CD14-positive monocyte (primary cell): ENCODE data around the gene PPM1B. TPM values are rescaled to one million over a fixed set of nuclear protein-coding genes. Genes with fewer than 3 reads are reported as not detected.

Experiments
- DNase-seq, 3 donors: peaks; one replicate each; pipeline ENCODE4 v3.0.0-alpha.2; 2011 to 2022
- H2AFZ ChIP-seq: 2 replicates; pipeline ENCODE4 v1.6.0; 2012; ENCODE audit warnings: mild to moderate bottlenecking, low read depth, low read length, inconsistent platforms; ENCODE audit not compliant: insufficient read depth, poor library complexity, severe bottlenecking
- H3K27ac ChIP-seq, 2 donors: 1 replicate in 1 of 2; 2 replicates in 1 of 2; pipeline ENCODE4 v1.5.1; 2012 to 2013; ENCODE audit warnings: low read length in 2 of 2, control low read depth in 1 of 2, inconsistent platforms in 1 of 2, low read depth in 1 of 2, mild to moderate bottlenecking in 1 of 2
- H3K27me3 ChIP-seq, 2 donors: one replicate each; pipeline versions ENCODE4 v1.6.0 to v1.6.1; 2011 to 2013; ENCODE audit warnings: low read length in 2 of 2; ENCODE audit not compliant: control insufficient read depth in 2 of 2, insufficient read depth in 2 of 2
- H3K36me3 ChIP-seq, 2 donors: replicated peaks in 1 of 2; 1 replicate in 1 of 2; 2 replicates in 1 of 2; pipeline versions ENCODE4 v1.5.1 to v1.6.1; 2012 to 2013; ENCODE audit warnings: low read length in 2 of 2, control low read depth in 1 of 2, inconsistent platforms in 1 of 2, mild to moderate bottlenecking in 1 of 2; ENCODE audit not compliant: insufficient read depth in 2 of 2, control insufficient read depth in 1 of 2
- H3K4me1 ChIP-seq, 2 donors: 1 replicate in 1 of 2; 2 replicates in 1 of 2; pipeline versions ENCODE4 v1.5.1 to v1.6.1; 2012 to 2013; ENCODE audit warnings: low read length in 2 of 2, control low read depth in 1 of 2, inconsistent platforms in 1 of 2, mild to moderate bottlenecking in 1 of 2, moderate library complexity in 1 of 2; ENCODE audit not compliant: insufficient read depth in 2 of 2, control insufficient read depth in 1 of 2
- H3K4me2 ChIP-seq: replicated peaks from 2 replicates; pipeline ENCODE3; 2012; ENCODE audit warnings: low read length, moderate library complexity, mild to moderate bottlenecking; ENCODE audit not compliant: poor library complexity, severe bottlenecking; ENCODE audit errors: extremely low read depth
- H3K4me3 ChIP-seq, 3 experiments: fragments of 200-600 bp in 1 of 3; sonication (generic) in 1 of 3; replicated peaks in 1 of 3; 1 replicate in 2 of 3; 2 replicates in 1 of 3; pipeline ENCODE4 v1.5.1; 2011 to 2013; ENCODE audit warnings: low read length in 3 of 3, mild to moderate bottlenecking in 3 of 3, control low read depth in 2 of 3, low read depth in 2 of 3, inconsistent platforms in 1 of 3, moderate library complexity in 1 of 3
- H3K79me2 ChIP-seq: 2 replicates; pipeline ENCODE4 v1.6.0; 2012; ENCODE audit warnings: mild to moderate bottlenecking, control low read depth, inconsistent platforms, low read length, moderate library complexity; ENCODE audit not compliant: insufficient read depth
- H3K9ac ChIP-seq: 2 replicates; pipeline ENCODE4 v1.6.0; 2017; ENCODE audit warnings: low read length, mild to moderate bottlenecking; ENCODE audit not compliant: insufficient read depth, poor library complexity, severe bottlenecking
- H3K9me3 ChIP-seq, 2 donors: replicated peaks in 1 of 2; 1 replicate in 1 of 2; 2 replicates in 1 of 2; pipeline versions ENCODE4 v1.5.1 to v1.6.1; 2012 to 2013; ENCODE audit warnings: low read length in 2 of 2, control low read depth in 1 of 2; ENCODE audit not compliant: control insufficient read depth in 1 of 2, insufficient read depth in 1 of 2
- H4K20me1 ChIP-seq: 2 replicates; pipeline ENCODE4 v1.6.0; 2012; ENCODE audit warnings: mild to moderate bottlenecking, low read length, control low read depth, moderate library complexity; ENCODE audit not compliant: insufficient read depth
- H3K27ac Mint-ChIP-seq, 7 donors: one replicate each; pipeline ENCODE4 v1.8.0; 2020; ENCODE audit warnings: mild to moderate bottlenecking in 7 of 7, mixed read lengths in 7 of 7, moderate library complexity in 6 of 7, inconsistent platforms in 2 of 7
- H3K27me3 Mint-ChIP-seq, 3 donors: one replicate each; pipeline ENCODE4 v1.8.0; 2021 to 2022; ENCODE audit warnings: low read depth in 3 of 3, mild to moderate bottlenecking in 3 of 3, mixed read lengths in 3 of 3, moderate library complexity in 3 of 3, inconsistent platforms in 1 of 3
- H3K36me3 Mint-ChIP-seq, 2 donors: one replicate each; pipeline ENCODE4 v1.8.0; 2020; ENCODE audit warnings: mixed read lengths in 2 of 2, inconsistent platforms in 1 of 2, mild to moderate bottlenecking in 1 of 2
- H3K4me1 Mint-ChIP-seq: one replicate; pipeline ENCODE4 v1.8.0; 2020; ENCODE audit warnings: mild to moderate bottlenecking, mixed read lengths
- H3K4me3 Mint-ChIP-seq, 2 donors: one replicate each; pipeline ENCODE4 v1.8.0; 2020; ENCODE audit warnings: mild to moderate bottlenecking in 2 of 2, mixed read lengths in 2 of 2, moderate library complexity in 1 of 2
- H3K9me3 Mint-ChIP-seq, 7 donors: one replicate each; pipeline ENCODE4 v1.8.0; 2020 to 2022; ENCODE audit warnings: mixed read lengths in 7 of 7, mild to moderate bottlenecking in 6 of 7, moderate library complexity in 6 of 7, inconsistent platforms in 2 of 7
- WGBS: methylation state at CpG from one replicate; pipeline ENCODE4 v1.1.5; 2013; ENCODE audit warnings: missing lambda C conversion rate; ENCODE audit not compliant: insufficient coverage; 5-methylcytosine and 5-hydroxymethylcytosine counted together
- intact Hi-C, 2 donors: fragments of 100-400 bp; cut with micrococcal nuclease; formaldehyde crosslinking; loops; one replicate each; pipeline versions ENCODE4 v1.15.0 to v1.15.1; 2023
- polyA minus RNA-seq: library from RNA; depleted of rRNA, polyadenylated mRNA; stranded (reverse); fragments of >200 nt; gene quantifications from 2 replicates; pipeline ENCODE4 v1.2.3, GENCODE V29; 2012
- polyA plus RNA-seq, 3 donors: library from polyadenylated mRNA; depleted of rRNA in 1 of 3; unstranded in 2 of 3; stranded (reverse) in 1 of 3; fragments of 300-500 nt in 2 of 3; fragments of >200 nt in 1 of 3; fragmentation: Illumina TruSeq in 2 of 3; gene quantifications; 1 replicate in 2 of 3; 2 replicates in 1 of 3; pipeline ENCODE4 v1.2.3, GENCODE V29; 2012 to 2021
- total RNA-seq, 12 experiments: library from RNA in 1 of 12; stranded (reverse) in 1 of 12; fragments of 120-200 nt in 1 of 12; gene quantifications; one replicate each; pipeline ENCODE4 v1.2.4 and lab custom pipeline; 2013 to 2026; ENCODE audit warnings: mixed read lengths in 6 of 12, inconsistent platforms in 1 of 12
- TF ChIP-seq, protein P1 (sequence below): fragments of 200-600 bp; IDR thresholded peaks from one replicate; pipeline ENCODE4 v1.8.0; 2022; ENCODE audit warnings: antibody characterized with exemption, mild to moderate bottlenecking

The PPM1B gene
- 44.9 TPM for total RNA-seq (2013)
- polyA plus RNA-seq (10 to 100 TPM; 17.7 to 34.6 (median 24.9) TPM), polyA minus RNA-seq (17.6 and 21.1 TPM in 2 replicates), total RNA-seq (lab: John Stamatoyannopoulos, UW) (11.3 to 56.6 (median 37.6) reads per million in 11 experiments)

DNA sequence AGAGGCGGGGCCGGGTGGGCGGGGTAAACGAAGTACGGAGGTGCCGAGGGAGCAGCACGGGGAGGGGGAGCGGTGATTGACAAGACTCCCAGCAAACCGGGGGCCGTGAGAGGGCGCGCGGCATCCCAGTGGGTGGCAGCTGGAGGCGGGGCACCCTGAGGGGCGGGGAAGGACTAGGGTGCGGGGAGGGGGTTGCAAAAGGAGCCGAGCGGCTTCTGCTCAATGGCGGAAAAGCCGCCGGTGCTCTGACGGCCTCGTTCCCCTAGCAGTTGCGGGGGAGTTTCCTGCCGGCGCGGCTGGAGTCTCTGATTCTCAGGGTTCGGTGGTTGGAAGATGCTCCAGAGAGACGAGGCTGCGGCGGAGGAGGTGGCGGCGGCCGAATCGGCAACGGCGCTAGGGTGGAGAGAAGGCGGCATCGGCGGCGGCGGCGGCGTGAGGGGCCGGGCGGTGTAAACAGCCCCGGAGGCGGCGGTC, at the start of gene PPM1B:
Gene PPM1B, plus strand, starts transcription at position 195 of the 474 bp plus-strand sequence. CDS start 32,325 bp downstream, outside the sequence.
- H2AFZ ChIP-seq: peak within 1 kb of the TSS; percentile 87
- peaks cover 8% of the 10 kb centered on the region in 2 donors for H3K36me3 Mint-ChIP-seq
- peaks cover 0 to 10% (median 3%) of the 10 kb centered on the region in 7 donors for H3K9me3 Mint-ChIP-seq
- peaks cover 15 to 46% of the 10 kb centered on the region in 2 donors for H3K4me1 ChIP-seq
- no peaks in the 10 kb centered on the region for H3K27me3 Mint-ChIP-seq
- H3K27ac Mint-ChIP-seq: peak within 1 kb of the TSS; percentile 98 to 100 (median 99)
- TF ChIP-seq, protein P1, sequence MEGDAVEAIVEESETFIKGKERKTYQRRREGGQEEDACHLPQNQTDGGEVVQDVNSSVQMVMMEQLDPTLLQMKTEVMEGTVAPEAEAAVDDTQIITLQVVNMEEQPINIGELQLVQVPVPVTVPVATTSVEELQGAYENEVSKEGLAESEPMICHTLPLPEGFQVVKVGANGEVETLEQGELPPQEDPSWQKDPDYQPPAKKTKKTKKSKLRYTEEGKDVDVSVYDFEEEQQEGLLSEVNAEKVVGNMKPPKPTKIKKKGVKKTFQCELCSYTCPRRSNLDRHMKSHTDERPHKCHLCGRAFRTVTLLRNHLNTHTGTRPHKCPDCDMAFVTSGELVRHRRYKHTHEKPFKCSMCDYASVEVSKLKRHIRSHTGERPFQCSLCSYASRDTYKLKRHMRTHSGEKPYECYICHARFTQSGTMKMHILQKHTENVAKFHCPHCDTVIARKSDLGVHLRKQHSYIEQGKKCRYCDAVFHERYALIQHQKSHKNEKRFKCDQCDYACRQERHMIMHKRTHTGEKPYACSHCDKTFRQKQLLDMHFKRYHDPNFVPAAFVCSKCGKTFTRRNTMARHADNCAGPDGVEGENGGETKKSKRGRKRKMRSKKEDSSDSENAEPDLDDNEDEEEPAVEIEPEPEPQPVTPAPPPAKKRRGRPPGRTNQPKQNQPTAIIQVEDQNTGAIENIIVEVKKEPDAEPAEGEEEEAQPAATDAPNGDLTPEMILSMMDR: no peak
- peak within 1 kb of the TSS; percentile 87 to 96 (median 93) for H3K4me3 ChIP-seq
- peak within 1 kb of the TSS; percentile 97 for H3K4me2 ChIP-seq
- intact Hi-C loops: loop anchor here (5.0 to 10.0 kb wide), 7 partner anchors 46 to 574 kb away; partner anchors contain the start of genes LRPPRC (in 2 of the 2), CAMKMT (in 1 of the 2), PREPL (in 1 of the 2) and THADA (in 1 of the 2)
- H3K4me3 Mint-ChIP-seq: peak within 1 kb of the TSS; percentile 99 to 100
- H3K27ac ChIP-seq: peak within 1 kb of the TSS; percentile 96 to 99
- peaks cover 44% of the 10 kb centered on the region for H4K20me1 ChIP-seq
- peaks cover 40% of the 10 kb centered on the region for H3K4me1 Mint-ChIP-seq
- H3K79me2 ChIP-seq: peaks cover 51% of the 10 kb centered on the region
- H3K27me3 ChIP-seq: no peaks in the 10 kb centered on the region
- peaks cover 0 to 5% of the 10 kb centered on the region in 2 donors for H3K9me3 ChIP-seq
- DNase-seq: no peak
- H3K9ac ChIP-seq: peak within 1 kb of the TSS; percentile 96
- H3K36me3 ChIP-seq: no peaks in the 10 kb centered on the region
- under 1% methylated on average over 47 of the region's 49 CpGs for WGBS

DNA sequence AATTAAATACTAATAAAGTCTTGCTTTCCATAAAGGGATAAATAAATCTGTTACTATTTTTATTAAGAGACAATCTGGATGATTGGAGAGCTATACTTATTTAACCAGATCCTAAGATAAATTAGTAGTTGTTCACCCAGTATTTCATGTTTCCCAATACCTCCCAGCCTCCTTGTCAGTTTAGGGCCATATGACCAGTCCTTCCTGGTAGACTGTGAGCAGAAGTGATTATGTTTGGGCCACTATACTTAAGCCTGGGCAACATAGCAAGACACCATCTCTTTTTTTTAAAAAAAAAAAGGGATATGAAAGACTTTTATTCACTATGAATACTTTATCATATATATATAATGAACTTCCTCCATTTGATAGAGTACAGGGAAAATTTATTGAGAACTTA, 48.8 kb upstream of the PPM1B start:
- no peaks in the 10 kb centered on the region for H3K79me2 ChIP-seq
- H4K20me1 ChIP-seq: no peaks in the 10 kb centered on the region
- DNase-seq: peak; percentile 37 to 69 (median 63)
- H3K4me1 ChIP-seq: peaks cover 15 to 25% of the 10 kb centered on the region in 2 donors
- H3K4me1 Mint-ChIP-seq: peaks cover 30% of the 10 kb centered on the region
- TF ChIP-seq, protein P1: no peak
- peak overlapping the region in 1 of 3 experiments; percentile 28 for H3K4me3 ChIP-seq
- peak overlapping the region; percentile 62 for H3K4me2 ChIP-seq
- H3K4me3 Mint-ChIP-seq: no peak overlapping the region
- intact Hi-C loops: loop anchor here in 1 of 2 donors (5.0 kb wide), 1 partner anchor 47 kb away; the partner anchor contains the start of gene PPM1B
- no peak overlapping the region for H2AFZ ChIP-seq
- no peaks in the 10 kb centered on the region for H3K36me3 Mint-ChIP-seq
- peak overlapping the region in 1 of 2 donors; percentile 49 for H3K27ac ChIP-seq
- H3K36me3 ChIP-seq: no peaks in the 10 kb centered on the region
- H3K9me3 Mint-ChIP-seq: no peaks in the 10 kb centered on the region
- no peaks in the 10 kb centered on the region for H3K27me3 ChIP-seq
- H3K9ac ChIP-seq: no peak overlapping the region
- no peaks in the 10 kb centered on the region for H3K9me3 ChIP-seq
- H3K27ac Mint-ChIP-seq: peak overlapping the region in 3 of 7 donors; percentile 25 to 90 (median 60)
- H3K27me3 Mint-ChIP-seq: peaks cover 0 to 3% (median 3%) of the 10 kb centered on the region in 3 donors
